ENCODE results near the gene TAS2R8. TPM values are rescaled to one million over a fixed set of nuclear protein-coding genes. Genes with fewer than 3 reads are reported as not detected.

TAS2R8 gene
- total and polyA plus RNA-seq, 10 of the 15 experiments (the other 5 are each of a cell fraction or from before 2014, with no cell fraction given): not detected

DNA sequence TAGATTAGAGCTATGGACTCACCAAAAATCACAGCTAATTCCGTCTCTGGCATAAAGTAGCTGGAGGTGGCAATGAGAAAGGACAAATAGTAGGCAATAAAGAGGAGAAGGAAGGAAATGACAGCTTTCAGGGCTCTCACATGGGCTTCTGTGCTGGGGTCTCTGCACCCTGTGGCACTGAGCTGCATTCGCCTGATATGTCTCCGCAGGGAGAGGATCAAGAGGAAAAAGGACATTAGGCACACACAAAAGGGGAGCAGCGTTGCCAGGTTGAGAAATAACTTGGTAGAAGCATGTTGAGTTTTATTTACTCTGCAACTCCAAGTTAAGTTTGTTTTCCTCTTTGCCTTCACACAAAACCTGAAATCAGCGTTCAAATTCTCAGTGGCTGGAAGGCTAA lies 5.3 kb downstream of the TAS2R8 start (continued):
- TF ChIP-seq, protein P1, sequence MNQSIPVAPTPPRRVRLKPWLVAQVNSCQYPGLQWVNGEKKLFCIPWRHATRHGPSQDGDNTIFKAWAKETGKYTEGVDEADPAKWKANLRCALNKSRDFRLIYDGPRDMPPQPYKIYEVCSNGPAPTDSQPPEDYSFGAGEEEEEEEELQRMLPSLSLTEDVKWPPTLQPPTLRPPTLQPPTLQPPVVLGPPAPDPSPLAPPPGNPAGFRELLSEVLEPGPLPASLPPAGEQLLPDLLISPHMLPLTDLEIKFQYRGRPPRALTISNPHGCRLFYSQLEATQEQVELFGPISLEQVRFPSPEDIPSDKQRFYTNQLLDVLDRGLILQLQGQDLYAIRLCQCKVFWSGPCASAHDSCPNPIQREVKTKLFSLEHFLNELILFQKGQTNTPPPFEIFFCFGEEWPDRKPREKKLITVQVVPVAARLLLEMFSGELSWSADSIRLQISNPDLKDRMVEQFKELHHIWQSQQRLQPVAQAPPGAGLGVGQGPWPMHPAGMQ (IDR thresholded peaks at IDR 0.05; ENCODE audit: borderline replicate concordance): no peak
- TF ChIP-seq PKNOX1 (IDR thresholded peaks at IDR 0.05): no peak
- TF ChIP-seq ZNF24 (IDR thresholded peaks at IDR 0.05): no peak
- no peak for TF ChIP-seq CTCF (IDR thresholded peaks at IDR 0.05 in 2 of 3, conservative IDR thresholded peaks at IDR 0.05 in 1 of 3; ENCODE audit: control insufficient read depth in 2 of 3, extremely low read depth in 1 of 3, insufficient read depth in 1 of 3, low read depth in 3 of 3, low read length in 3 of 3)

GRCh38 chr12:10794222-10794621 lies 12.9 kb downstream of the TAS2R8 start:
- H3K4me2 ChIP-seq (ENCODE audit: control insufficient read depth, insufficient read depth): no peak overlapping the region
- ATAC-seq (no peak), DNase-seq (ENCODE audit: low read depth, low spot score) (no peak), FAIRE-seq (no peak)
- RAD21 ChIA-PET (ENCODE audit: unreplicated experiment): no interaction called here
- in situ Hi-C loops (cut with MboI) (no loop called here), intact Hi-C loops (cut with micrococcal nuclease; ENCODE audit: unreplicated experiment) (no loop called here)
- no peaks in the 10 kb centered on the region for H3K36me3 ChIP-seq (ENCODE audit: control insufficient read depth in 2 of 2, insufficient read depth in 2 of 2, low read length in 1 of 2)
- SMC1A ChIA-PET (ENCODE audit: uncharacterized antibody, unreplicated experiment): no interaction called here
- peaks cover 0 to 1% of the 10 kb centered on the region in 2 experiments; a peak in 1 of 4 replicates for H3K27me3 ChIP-seq (replicated peaks in 1 of 2; ENCODE audit: control insufficient read depth in 2 of 2, insufficient read depth in 2 of 2, low read length in 1 of 2)
- H3K27ac ChIP-seq (ENCODE audit: control insufficient read depth, insufficient read depth): no peak overlapping the region
- no peak overlapping the region for H2AFZ ChIP-seq (ENCODE audit: control insufficient read depth, low read depth, low read length)
- no peak overlapping the region for H3K4me3 ChIP-seq
- CTCF ChIA-PET: no interaction called here
- no peaks in the 10 kb centered on the region for H3K4me1 ChIP-seq (ENCODE audit: control insufficient read depth, insufficient read depth, low read length)
- no TSS peak for BruUV-seq (replicated peaks)
- no peak overlapping the region for H3K9ac ChIP-seq (ENCODE audit: control insufficient read depth, insufficient read depth, low read length)
- no peaks in the 10 kb centered on the region for H4K20me1 ChIP-seq (ENCODE audit: control insufficient read depth, insufficient read depth)
- WGBS (ENCODE audit: insufficient coverage, insufficient replicate concordance, low lambda C conversion rate, missing lambda C conversion rate): 15% methylated on average over 2 of the region's 2 CpGs
- H3K9me3 ChIP-seq (replicated peaks; ENCODE audit: control insufficient read depth, insufficient read depth, low read length): no peaks in the 10 kb centered on the region
- no peaks in the 10 kb centered on the region for H3K79me2 ChIP-seq (ENCODE audit: control insufficient read depth, insufficient read depth, low read length)
- POLR2A ChIA-PET: no interaction called here
- TF ChIP-seq BHLHE40 (IDR thresholded peaks at IDR 0.05; ENCODE audit: borderline replicate concordance in 1 of 2, low read depth in 2 of 2, low read length in 1 of 2): no peak
- no peak for TF ChIP-seq KLF5 (IDR thresholded peaks at IDR 0.05; ENCODE audit: partially characterized antibody)
- TF ChIP-seq KDM1A (IDR thresholded peaks at IDR 0.05; ENCODE audit: borderline replicate concordance): no peak
- no peak for TF ChIP-seq SIN3A (IDR thresholded peaks at IDR 0.05; ENCODE audit: low read depth, low read length)
- no peak for TF ChIP-seq CBFB (IDR thresholded peaks at IDR 0.05; ENCODE audit: low read depth)
- TF ChIP-seq, protein P2, sequence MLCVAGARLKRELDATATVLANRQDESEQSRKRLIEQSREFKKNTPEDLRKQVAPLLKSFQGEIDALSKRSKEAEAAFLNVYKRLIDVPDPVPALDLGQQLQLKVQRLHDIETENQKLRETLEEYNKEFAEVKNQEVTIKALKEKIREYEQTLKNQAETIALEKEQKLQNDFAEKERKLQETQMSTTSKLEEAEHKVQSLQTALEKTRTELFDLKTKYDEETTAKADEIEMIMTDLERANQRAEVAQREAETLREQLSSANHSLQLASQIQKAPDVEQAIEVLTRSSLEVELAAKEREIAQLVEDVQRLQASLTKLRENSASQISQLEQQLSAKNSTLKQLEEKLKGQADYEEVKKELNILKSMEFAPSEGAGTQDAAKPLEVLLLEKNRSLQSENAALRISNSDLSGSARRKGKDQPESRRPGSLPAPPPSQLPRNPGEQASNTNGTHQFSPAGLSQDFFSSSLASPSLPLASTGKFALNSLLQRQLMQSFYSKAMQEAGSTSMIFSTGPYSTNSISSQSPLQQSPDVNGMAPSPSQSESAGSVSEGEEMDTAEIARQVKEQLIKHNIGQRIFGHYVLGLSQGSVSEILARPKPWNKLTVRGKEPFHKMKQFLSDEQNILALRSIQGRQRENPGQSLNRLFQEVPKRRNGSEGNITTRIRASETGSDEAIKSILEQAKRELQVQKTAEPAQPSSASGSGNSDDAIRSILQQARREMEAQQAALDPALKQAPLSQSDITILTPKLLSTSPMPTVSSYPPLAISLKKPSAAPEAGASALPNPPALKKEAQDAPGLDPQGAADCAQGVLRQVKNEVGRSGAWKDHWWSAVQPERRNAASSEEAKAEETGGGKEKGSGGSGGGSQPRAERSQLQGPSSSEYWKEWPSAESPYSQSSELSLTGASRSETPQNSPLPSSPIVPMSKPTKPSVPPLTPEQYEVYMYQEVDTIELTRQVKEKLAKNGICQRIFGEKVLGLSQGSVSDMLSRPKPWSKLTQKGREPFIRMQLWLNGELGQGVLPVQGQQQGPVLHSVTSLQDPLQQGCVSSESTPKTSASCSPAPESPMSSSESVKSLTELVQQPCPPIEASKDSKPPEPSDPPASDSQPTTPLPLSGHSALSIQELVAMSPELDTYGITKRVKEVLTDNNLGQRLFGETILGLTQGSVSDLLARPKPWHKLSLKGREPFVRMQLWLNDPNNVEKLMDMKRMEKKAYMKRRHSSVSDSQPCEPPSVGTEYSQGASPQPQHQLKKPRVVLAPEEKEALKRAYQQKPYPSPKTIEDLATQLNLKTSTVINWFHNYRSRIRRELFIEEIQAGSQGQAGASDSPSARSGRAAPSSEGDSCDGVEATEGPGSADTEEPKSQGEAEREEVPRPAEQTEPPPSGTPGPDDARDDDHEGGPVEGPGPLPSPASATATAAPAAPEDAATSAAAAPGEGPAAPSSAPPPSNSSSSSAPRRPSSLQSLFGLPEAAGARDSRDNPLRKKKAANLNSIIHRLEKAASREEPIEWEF (IDR thresholded peaks at IDR 0.05; ENCODE audit: insufficient replicate concordance, low read depth, low read length): no peak
- TF ChIP-seq DPF2 (IDR thresholded peaks at IDR 0.05): no peak
- TF ChIP-seq CREM (IDR thresholded peaks at IDR 0.05; ENCODE audit: low read depth): no peak
